Measurements from ENCODE around the gene CMSS1. TPM values are rescaled to one million over a fixed set of nuclear protein-coding genes. Genes with fewer than 3 reads are reported as not detected.
A peak's percentile ranks its signal among the peaks of the same experiment; 100 is the strongest.

CMSS1 gene
- total RNA-seq, 1 experiment from 2014 or later = 86.3 TPM

DNA sequence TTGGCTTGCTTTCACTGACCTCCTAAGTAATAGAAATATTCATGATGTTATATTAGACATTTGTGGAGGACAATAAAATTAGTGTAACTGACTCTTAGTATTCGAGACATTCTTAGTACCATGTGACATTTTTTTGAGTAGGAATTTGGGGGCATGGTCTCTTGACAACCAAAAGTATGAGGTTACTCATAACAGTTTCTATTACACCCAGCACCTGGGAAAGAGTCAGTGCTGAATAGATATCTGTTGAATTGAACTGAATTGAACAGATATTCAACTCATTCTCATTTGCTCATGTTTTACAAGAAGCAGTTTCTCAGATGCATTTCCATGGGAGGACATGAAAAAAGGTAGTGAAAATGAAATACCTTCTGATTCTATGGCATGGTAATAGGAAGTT, 84.4 kb downstream of the CMSS1 start:
- in situ Hi-C loops (cut with HindIII; ENCODE audit: low pct_unique_long_range_greater_than_20kb, low sequenced_read_pairs) (no loop called here), intact Hi-C loops (cut with micrococcal nuclease; ENCODE audit: unreplicated experiment) (no loop called here)
- H3K9me3 ChIP-seq (ENCODE audit: control insufficient read depth, insufficient read depth, low read depth, low read length) = no peaks in the 10 kb centered on the region
- CTCF ChIA-PET = no interaction called here
- POLR2A ChIA-PET = no interaction called here
- TF ChIP-seq, protein P1, sequence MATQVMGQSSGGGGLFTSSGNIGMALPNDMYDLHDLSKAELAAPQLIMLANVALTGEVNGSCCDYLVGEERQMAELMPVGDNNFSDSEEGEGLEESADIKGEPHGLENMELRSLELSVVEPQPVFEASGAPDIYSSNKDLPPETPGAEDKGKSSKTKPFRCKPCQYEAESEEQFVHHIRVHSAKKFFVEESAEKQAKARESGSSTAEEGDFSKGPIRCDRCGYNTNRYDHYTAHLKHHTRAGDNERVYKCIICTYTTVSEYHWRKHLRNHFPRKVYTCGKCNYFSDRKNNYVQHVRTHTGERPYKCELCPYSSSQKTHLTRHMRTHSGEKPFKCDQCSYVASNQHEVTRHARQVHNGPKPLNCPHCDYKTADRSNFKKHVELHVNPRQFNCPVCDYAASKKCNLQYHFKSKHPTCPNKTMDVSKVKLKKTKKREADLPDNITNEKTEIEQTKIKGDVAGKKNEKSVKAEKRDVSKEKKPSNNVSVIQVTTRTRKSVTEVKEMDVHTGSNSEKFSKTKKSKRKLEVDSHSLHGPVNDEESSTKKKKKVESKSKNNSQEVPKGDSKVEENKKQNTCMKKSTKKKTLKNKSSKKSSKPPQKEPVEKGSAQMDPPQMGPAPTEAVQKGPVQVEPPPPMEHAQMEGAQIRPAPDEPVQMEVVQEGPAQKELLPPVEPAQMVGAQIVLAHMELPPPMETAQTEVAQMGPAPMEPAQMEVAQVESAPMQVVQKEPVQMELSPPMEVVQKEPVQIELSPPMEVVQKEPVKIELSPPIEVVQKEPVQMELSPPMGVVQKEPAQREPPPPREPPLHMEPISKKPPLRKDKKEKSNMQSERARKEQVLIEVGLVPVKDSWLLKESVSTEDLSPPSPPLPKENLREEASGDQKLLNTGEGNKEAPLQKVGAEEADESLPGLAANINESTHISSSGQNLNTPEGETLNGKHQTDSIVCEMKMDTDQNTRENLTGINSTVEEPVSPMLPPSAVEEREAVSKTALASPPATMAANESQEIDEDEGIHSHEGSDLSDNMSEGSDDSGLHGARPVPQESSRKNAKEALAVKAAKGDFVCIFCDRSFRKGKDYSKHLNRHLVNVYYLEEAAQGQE (IDR thresholded peaks at IDR 0.05; ENCODE audit: insufficient read depth in 1 of 2, low read depth in 2 of 2, low read length in 1 of 2) = no peak
- no peak for TF ChIP-seq POLR2AphosphoS5 (IDR thresholded peaks at IDR 0.05; ENCODE audit: low read depth, low read length)
- TF ChIP-seq SIN3A (IDR thresholded peaks at IDR 0.05; ENCODE audit: borderline replicate concordance, insufficient read depth, low read depth, low read length) = no peak
- TF ChIP-seq, protein P2, sequence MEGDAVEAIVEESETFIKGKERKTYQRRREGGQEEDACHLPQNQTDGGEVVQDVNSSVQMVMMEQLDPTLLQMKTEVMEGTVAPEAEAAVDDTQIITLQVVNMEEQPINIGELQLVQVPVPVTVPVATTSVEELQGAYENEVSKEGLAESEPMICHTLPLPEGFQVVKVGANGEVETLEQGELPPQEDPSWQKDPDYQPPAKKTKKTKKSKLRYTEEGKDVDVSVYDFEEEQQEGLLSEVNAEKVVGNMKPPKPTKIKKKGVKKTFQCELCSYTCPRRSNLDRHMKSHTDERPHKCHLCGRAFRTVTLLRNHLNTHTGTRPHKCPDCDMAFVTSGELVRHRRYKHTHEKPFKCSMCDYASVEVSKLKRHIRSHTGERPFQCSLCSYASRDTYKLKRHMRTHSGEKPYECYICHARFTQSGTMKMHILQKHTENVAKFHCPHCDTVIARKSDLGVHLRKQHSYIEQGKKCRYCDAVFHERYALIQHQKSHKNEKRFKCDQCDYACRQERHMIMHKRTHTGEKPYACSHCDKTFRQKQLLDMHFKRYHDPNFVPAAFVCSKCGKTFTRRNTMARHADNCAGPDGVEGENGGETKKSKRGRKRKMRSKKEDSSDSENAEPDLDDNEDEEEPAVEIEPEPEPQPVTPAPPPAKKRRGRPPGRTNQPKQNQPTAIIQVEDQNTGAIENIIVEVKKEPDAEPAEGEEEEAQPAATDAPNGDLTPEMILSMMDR (IDR thresholded peaks at IDR 0.05) = no peak
- TF ChIP-seq TCF7L2 (IDR thresholded peaks at IDR 0.05; ENCODE audit: low read depth, low read length) = no peak
- no peaks in the 10 kb centered on the region for H3K27me3 ChIP-seq (ENCODE audit: control insufficient read depth, insufficient read depth, low read length)
- H3K27ac ChIP-seq (ENCODE audit: low read length) = peak overlapping the region; percentile 61
- no TSS peak for BruUV-seq (replicated peaks)
- peaks cover 18% of the 10 kb centered on the region for H3K4me1 ChIP-seq (ENCODE audit: control insufficient read depth, insufficient read depth, low read length)
- H3K36me3 ChIP-seq (ENCODE audit: control insufficient read depth, insufficient read depth, low read length) = no peaks in the 10 kb centered on the region
- ATAC-seq (no peak), DNase-seq (ENCODE audit: low read depth, low spot score) (no peak)
- H3K4me3 ChIP-seq (ENCODE audit: low read depth in 2 of 2, low read length in 2 of 2) = no peak overlapping the region

DNA sequence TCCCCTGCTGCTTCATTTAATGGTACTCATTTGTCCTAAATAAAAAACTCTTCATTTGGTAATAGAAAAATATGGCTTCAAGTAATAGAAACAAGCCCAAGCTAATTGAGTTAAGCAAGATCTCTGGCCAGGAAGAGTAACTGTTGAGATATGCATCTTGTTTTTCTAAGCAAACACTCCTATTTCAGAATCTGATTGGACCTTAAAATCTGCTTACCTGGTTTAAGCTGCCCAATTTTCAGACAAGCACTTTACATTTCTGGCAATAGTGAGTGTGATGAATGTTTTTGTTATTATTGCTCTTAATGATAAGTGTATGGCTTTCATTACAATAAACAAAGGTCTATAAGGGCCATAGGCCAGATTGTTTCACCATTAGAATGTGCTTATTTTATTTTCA, 86.2 kb downstream of the CMSS1 start:
- no peak overlapping the region for H3K27ac ChIP-seq (ENCODE audit: low read length)
- in situ Hi-C loops (cut with HindIII; ENCODE audit: low pct_unique_long_range_greater_than_20kb, low sequenced_read_pairs) = no loop called here
- no peaks in the 10 kb centered on the region for H3K27me3 ChIP-seq (ENCODE audit: control insufficient read depth, insufficient read depth, low read length)
- H3K36me3 ChIP-seq (ENCODE audit: control insufficient read depth, insufficient read depth, low read length) = no peaks in the 10 kb centered on the region
- H3K4me1 ChIP-seq (ENCODE audit: control insufficient read depth, insufficient read depth, low read length) = peaks cover 18% of the 10 kb centered on the region
- ChIA-PET CTCF (no interaction called here), POLR2A (no interaction called here)
- H3K9me3 ChIP-seq (ENCODE audit: control insufficient read depth, insufficient read depth, low read depth, low read length) = no peaks in the 10 kb centered on the region
- ATAC-seq (no peak), DNase-seq (ENCODE audit: low read depth, low spot score) (no peak)
- no TSS peak for BruUV-seq (replicated peaks)
- intact Hi-C loops (cut with micrococcal nuclease; ENCODE audit: unreplicated experiment) = no loop called here
- no peak overlapping the region for H3K4me3 ChIP-seq (ENCODE audit: low read depth in 2 of 2, low read length in 2 of 2)
- TF ChIP-seq, protein P2 (IDR thresholded peaks at IDR 0.05) = no peak
- no peak for TF ChIP-seq POLR2AphosphoS5 (IDR thresholded peaks at IDR 0.05; ENCODE audit: low read depth, low read length)
- no peak for TF ChIP-seq SIN3A (IDR thresholded peaks at IDR 0.05; ENCODE audit: borderline replicate concordance, insufficient read depth, low read depth, low read length)
- TF ChIP-seq, protein P1 (IDR thresholded peaks at IDR 0.05; ENCODE audit: insufficient read depth in 1 of 2, low read depth in 2 of 2, low read length in 1 of 2) = no peak
